ENCODE results near the gene CCDC6. TPM values are rescaled to one million over a fixed set of nuclear protein-coding genes. Genes with fewer than 3 reads are reported as not detected.

The CCDC6 gene
- total RNA-seq, 4 donors from 2014 or later: 20.1 to 30.6 (median 24.1) TPM

DNA sequence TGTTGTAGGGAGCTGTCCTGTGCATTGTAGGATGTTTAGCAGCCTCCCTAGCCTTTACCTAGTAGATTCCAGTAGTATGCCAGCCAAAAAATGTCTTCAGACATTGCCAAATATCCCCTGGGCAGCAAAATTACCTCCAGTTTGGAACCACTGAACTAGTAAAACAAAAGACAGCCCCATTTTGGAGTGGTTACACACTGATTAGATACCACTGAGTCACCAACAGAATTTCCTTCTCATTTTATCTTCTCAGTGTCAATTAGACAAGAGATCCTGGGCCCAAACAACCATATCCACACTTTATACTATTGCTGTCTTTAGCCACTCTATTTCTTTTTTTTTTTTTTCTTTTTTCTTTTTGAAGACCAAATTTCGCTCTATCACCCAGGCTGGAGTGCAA is 3.5 kb upstream of the CCDC6 start:
- TF ChIP-seq, protein P1, sequence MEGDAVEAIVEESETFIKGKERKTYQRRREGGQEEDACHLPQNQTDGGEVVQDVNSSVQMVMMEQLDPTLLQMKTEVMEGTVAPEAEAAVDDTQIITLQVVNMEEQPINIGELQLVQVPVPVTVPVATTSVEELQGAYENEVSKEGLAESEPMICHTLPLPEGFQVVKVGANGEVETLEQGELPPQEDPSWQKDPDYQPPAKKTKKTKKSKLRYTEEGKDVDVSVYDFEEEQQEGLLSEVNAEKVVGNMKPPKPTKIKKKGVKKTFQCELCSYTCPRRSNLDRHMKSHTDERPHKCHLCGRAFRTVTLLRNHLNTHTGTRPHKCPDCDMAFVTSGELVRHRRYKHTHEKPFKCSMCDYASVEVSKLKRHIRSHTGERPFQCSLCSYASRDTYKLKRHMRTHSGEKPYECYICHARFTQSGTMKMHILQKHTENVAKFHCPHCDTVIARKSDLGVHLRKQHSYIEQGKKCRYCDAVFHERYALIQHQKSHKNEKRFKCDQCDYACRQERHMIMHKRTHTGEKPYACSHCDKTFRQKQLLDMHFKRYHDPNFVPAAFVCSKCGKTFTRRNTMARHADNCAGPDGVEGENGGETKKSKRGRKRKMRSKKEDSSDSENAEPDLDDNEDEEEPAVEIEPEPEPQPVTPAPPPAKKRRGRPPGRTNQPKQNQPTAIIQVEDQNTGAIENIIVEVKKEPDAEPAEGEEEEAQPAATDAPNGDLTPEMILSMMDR (IDR thresholded peaks at IDR 0.05): no peak
- TF ChIP-seq EP300 (IDR thresholded peaks at IDR 0.05) (no peak), POLR2A (IDR thresholded peaks at IDR 0.05) (no peak)
- WGBS, 2 donors: 88 to 92% methylated on average over 1 of the region's 1 CpG
- H3K4me1 ChIP-seq: peaks cover 0 to 20% (median 7%) of the 10 kb centered on the region in 4 donors
- H3K27me3 ChIP-seq: no peaks in the 10 kb centered on the region
- no peak for DNase-seq (ENCODE audit: low spot score in 2 of 2)
- H3K36me3 ChIP-seq: no peaks in the 10 kb centered on the region
- peaks cover 0 to 14% (median 0%) of the 10 kb centered on the region in 4 donors for H3K9me3 ChIP-seq
- no peak overlapping the region for H3K27ac ChIP-seq
- H3K4me3 ChIP-seq: no peak overlapping the region

- WGBS, 2 donors: 36 to 51% methylated on average over 4 of the region's 4 CpGs
- peaks cover 0 to 6% (median 0%) of the 10 kb centered on the region in 4 donors for H3K9me3 ChIP-seq
- H3K27ac ChIP-seq: peak overlapping the region; percentile 87 to 95 (median 92)
- TF ChIP-seq POLR2A (IDR thresholded peaks at IDR 0.05) (no peak), EP300 (IDR thresholded peaks at IDR 0.05) (no peak)
- TF ChIP-seq, protein P1 (IDR thresholded peaks at IDR 0.05): no peak
- H3K4me1 ChIP-seq: peaks cover 0 to 30% (median 17%) of the 10 kb centered on the region in 4 donors
- H3K36me3 ChIP-seq: no peaks in the 10 kb centered on the region
- peak overlapping the region in 2 of 4 donors; percentile 6 to 95 for H3K4me3 ChIP-seq
- no peak for DNase-seq (ENCODE audit: low spot score in 2 of 2)
- H3K27me3 ChIP-seq: no peaks in the 10 kb centered on the region
These were observed 2.4 kb upstream of the CCDC6 start for GRCh38 chr10:59908808-59909143.

DNA sequence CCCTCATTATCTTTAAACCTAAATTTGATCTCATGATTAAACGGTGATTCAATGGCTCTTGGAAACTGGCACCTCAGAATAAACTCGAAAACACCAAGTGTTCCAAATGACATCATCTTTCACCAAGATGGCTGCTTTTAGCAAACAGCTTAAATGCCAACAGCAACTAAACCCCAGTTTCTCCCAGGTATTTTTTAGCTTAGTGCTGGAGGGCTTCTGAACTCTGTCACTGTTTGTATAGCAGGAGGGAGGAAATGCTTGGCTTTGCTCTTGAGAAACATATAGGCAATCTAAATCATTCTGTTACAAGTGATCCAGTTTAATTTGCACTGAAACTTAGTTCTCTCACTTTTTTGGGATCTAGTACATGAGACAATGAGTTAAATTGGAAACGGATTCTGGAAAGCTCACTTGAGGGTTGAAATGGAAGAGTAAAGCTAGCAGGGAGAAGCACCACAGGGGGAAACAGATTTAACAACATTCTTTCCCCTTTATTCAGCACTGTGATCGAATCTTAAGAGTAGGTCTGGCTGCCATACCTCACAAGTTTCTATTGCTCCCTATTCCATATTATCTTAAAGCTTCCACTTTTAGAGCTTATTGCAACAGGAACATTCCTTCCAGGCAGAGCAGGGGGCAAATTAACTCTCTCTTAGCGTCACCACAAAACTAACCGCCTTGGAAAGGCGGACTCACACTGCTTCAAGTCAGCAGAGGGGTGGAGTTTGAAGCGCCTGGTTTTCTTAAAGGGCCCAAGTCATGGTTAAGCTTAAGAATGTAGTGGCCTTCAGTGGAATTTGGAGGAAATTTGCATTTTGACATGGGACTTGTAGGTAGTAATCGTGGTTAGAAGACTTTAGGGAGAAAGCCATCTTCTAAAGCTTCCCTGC is 1.8 kb upstream of the CCDC6 start:
- Histone ChIP-seq H3K27ac (peak overlapping the region; percentile 87 to 95 (median 92)), H3K36me3 (no peaks in the 10 kb centered on the region), H3K4me1 (peaks cover 0 to 36% (median 21%) of the 10 kb centered on the region in 4 donors), H3K27me3 (no peaks in the 10 kb centered on the region), H3K9me3 (no peaks in the 10 kb centered on the region), H3K4me3 (peak overlapping the region; percentile 6 to 95 (median 36))
- TF ChIP-seq EP300 (IDR thresholded peaks at IDR 0.05) (peak; percentile 13 to 81), POLR2A (IDR thresholded peaks at IDR 0.05) (peak in 1 of 2 donors; percentile 41)
- TF ChIP-seq, protein P1 (IDR thresholded peaks at IDR 0.05): no peak
- DNase-seq (ENCODE audit: low spot score in 2 of 2): peak; percentile 33 to 65
- WGBS, 2 donors: 1 to 2% methylated on average over 9 of the region's 9 CpGs

- DNase-seq (ENCODE audit: low spot score in 2 of 2): no peak
- Histone ChIP-seq H3K4me3 (peak overlapping the region; percentile 4 to 95 (median 22)), H3K27ac (peak overlapping the region; percentile 87 to 95 (median 92)), H3K27me3 (no peaks in the 10 kb centered on the region), H3K9me3 (no peaks in the 10 kb centered on the region), H3K36me3 (no peaks in the 10 kb centered on the region), H3K4me1 (peaks cover 0 to 43% (median 22%) of the 10 kb centered on the region in 4 donors)
- TF ChIP-seq POLR2A (IDR thresholded peaks at IDR 0.05) (no peak), EP300 (IDR thresholded peaks at IDR 0.05) (no peak)
- TF ChIP-seq, protein P1 (IDR thresholded peaks at IDR 0.05): no peak
- WGBS, 2 donors: 45 to 53% methylated on average over 2 of the region's 2 CpGs
These were observed 1.2 kb upstream of the CCDC6 start for GRCh38 chr10:59907537-59907917.
